Measurements from ENCODE around the gene GPX5. TPM values are rescaled to one million over a fixed set of nuclear protein-coding genes. Genes with fewer than 3 reads are reported as not detected.

GPX5 gene
- total RNA-seq, 1 experiment from 2014 or later, result not detected

DNA sequence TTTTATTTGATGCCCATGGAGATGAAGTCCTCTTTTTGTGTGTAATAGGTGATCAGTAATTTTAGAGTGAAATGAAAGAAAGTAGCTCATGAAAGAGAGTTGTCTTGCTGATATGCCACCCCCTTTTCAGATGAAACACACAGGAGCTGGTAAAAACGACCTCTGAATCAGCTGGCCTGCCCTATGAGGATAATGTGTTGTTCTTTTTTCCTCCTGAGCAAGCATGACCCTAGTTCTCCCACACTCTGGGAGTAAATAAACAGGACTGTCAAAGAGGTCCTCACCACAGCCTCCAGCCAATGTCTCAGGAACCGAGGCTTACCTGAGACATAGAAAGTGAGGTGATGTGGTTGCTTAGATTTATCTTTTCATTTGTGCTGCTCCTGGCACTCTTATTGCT is 29.5 kb downstream of the GPX5 start:
- no peak for DNase-seq (ENCODE audit: low spot score)

DNA sequence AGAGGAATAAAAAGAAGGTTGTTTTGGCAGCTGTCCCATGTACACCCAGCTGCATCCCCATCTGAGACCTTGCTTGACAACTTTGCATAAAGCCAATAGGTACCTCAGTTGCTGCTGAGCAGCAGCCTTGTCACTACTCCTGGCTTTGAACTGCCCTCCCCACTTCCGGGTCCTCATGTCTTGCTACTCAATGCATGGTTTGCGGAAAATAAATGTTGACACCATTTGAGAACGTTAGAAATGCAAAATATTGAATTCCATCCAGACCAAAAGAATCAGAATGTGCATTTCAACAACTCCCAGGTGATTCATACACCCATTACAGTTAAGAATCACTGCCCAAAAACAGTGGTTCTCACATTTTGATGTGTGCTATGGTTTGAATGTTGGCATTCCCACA is 32.9 kb downstream of the GPX5 start:
- DNase-seq (ENCODE audit: low spot score), result no peak

DNA sequence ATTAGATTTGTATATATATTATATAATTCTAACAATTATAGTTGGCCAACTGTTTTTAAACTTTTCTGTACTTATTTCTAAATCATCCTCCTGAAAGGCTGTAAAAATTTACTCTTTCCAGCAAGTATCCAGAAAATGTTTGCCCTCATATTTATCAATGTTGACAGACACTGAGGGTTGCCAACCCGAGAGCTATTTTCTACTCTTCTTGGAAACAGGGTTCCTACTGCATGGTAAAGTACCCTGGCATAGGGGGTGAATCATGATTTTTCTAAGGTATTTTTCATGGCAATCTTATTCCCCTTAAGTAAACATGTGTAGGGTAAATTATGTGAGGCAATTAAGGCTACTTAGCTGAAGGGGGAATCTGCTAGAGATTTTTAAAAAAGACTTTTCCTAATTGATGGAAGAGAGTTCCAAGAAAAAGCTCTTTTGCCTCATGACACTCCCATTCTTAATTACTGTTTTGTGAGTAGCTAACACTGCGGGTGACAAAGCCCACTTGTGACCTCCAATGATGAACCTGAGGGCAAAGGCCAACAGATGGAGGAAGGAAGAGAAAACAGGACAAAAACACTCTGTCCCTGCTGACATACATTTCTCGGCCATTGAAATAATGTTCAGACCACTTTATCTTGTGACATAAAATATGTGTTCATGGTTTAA is 37.9 kb downstream of the GPX5 start:
- no peak for DNase-seq (ENCODE audit: low spot score)

DNA sequence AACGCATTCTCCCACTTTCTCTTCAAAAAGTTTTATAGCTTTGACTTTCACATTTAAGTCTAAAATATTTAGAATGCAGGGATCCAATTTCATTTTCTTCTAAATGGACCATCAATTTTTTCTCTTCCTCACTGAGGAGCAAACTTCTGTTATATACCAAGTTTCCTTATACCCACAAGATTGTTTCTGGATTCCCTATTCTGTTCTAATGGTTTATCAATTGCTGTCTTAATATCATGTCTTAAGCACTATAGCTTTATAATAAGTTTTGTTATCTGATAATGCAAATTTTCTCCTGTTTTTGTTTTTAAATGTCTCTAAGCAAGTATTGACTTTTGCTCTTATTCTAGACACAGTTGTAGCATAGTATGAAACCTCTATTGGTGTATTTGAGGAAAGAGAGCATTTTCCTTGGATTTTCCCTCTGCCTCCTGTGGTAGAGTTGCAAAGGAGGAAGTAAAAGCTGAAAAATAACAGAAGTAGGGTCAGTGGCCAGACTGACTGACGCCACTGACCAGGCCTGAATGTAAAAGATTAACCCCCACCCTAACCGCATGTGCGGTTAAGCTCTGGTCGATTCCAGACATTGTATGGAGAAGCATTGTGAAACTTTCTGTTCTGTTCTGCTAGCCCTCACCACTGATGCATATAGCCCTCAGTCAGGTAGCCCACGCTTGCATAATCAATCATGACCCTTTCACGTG is 40.3 kb downstream of the GPX5 start:
- no peak for DNase-seq (ENCODE audit: low spot score)

DNA sequence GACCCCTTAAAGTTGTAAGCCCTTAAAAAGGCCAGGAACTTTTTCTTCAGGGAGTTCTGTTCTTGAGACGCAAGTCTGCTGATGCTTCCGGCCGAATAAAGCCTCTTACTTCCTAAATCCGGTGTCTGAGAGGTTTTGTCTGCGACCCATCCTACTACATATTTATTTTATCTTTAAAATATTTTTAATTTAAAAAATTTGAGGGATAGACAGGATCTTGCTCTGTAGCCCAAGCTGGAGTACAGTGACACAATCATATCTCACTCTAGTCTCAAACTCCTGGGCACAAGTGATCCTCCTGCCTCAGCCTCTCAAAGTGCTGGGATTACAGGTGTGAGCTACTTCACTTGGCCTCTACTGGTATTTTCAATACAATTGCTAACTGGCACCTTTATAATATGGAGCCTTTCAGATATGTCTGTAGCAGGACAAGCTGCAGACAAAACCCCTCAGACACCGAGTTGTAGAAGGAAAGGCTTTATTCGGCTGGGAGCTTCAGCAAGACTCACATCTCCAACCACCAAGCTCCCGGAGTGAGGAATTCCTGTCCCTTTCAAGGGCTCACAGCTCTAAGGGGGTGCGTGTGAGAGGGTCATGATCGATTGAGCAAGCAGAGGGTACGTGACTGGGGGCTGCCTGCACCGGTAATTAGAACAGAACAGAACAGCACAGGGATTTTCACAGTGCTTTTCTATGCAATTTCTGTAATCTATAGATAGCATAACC is 41.0 kb downstream of the GPX5 start:
- no peak for DNase-seq (ENCODE audit: low spot score)

DNA sequence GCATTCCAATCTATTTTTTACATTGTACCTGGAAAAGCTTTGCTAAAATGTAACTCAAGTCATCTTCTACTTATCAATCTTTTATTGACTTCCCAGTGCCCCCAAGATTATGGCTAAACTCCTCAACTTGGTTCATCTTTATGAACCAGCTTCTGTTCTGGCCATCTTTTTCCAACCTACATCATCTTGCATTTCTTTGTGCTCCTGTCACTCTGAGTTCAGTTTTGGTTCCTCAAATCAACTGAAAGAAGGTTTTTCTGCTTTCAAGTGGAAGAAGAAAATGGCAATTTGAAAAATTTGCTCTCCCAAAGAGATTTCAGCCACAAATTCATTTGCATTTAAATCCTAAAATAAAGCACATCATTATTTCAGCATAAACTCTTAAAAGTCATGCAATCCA is 41.8 kb downstream of the GPX5 start:
- no peak for DNase-seq (ENCODE audit: low spot score)

DNA sequence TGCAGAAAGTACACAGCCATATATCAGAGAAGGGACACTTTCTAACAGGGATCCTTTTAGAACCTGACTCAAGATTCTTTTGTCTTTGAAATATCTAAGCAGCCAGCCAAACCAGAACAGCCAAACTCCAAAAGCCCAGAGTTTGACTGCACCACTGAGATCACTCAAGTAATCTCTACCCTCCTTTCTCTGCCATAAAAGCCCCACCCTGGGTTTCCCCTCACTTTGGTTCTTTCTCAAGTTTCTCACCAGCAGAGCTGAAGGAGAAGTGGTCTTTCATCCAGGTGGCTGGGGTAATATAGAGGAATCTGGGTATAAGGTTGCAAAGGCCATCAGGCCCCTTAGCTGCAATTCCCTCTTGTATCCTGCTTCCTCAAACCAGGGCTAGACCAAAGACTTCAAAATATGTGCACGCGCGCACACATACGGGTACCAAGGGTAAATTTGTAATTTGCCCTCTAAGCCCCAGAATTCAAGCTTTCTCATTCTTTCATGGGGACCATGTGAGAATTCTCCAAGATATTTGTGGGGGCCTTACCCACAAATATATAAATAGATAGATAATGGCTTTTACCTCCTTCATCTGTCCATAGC is 42.9 kb downstream of the GPX5 start:
- DNase-seq (ENCODE audit: low spot score), result no peak

DNA sequence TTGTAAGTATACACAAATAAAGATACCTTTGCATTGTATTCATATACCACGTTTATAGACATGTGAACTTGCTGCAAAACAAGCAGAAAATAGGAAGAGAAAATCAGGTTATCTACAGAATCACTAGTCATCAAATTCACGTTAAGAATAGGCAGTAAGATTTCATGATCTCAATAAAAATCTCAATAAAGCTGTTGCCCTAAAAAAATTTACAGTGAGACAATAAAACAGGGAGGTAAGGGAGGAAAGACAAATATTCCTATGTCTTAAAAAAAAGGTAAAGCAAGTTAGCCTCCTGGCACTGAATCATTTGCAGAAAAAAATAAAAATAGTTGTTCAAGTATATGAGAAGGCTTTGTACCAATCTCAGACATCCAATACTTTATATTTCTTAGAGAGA is 44.1 kb downstream of the GPX5 start:
- no peak for DNase-seq (ENCODE audit: low spot score)

DNA sequence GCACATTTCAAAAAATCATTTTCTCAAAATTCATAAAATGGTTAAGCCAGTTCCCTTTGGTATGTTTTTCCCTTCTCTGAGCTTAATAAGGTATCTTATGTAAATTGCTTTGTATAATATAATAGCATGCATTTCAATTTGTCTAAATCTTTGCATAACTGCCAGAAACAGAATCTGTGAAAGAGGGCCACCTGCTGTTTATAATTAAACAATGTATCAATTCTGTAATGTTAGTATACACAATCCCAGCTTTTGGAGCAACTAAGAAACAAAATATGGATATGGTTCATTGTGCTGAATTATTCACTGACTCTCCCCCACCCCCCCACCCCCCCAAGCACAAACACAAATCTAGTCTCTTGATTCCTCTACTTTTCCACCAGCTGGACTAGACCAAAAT is 54.8 kb downstream of the GPX5 start:
- no peak for DNase-seq (ENCODE audit: low spot score)

DNA sequence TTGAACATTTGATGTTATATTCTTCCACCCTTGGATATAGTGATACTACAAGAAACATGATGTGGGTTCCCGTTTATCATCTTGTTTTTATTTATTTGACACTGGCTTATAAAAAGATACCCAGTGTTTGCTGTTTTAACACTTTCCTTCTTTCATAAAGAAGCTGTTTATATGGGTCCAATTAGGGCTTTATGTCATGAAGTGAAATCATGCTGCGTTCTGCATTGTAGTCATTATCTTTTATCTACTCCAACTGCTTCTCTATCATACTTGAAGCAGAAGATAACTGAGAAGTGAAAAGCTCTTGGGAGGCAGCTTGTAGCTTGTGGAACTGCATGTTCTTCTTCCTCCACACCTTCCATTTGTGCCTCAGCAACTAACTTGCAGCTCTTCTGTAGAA is 57.8 kb downstream of the GPX5 start:
- no peak for DNase-seq (ENCODE audit: low spot score)

Other genes starting within 250 kb of the GPX5 start
- gene PGBD1, start 244.3 kb upstream of the GPX5 start, total RNA-seq (2014; rRNA removed; shearing (Covaris generic)), result 6.3 and 6.7 TPM in 2 replicates
- 182 and 210 TPM in 2 replicates for gene ZSCAN31, start 189.7 kb upstream of the GPX5 start, total RNA-seq (2014; rRNA removed; shearing (Covaris generic))
- gene ZKSCAN3, start 175.9 kb upstream of the GPX5 start, total RNA-seq (2014; rRNA removed; shearing (Covaris generic)), result 3.7 and 4.1 TPM in 2 replicates
- 6.0 and 6.9 TPM in 2 replicates for gene ZSCAN12, start 126.1 kb upstream of the GPX5 start, total RNA-seq (2014; rRNA removed; shearing (Covaris generic))
- gene ZSCAN23, start 82.4 kb upstream of the GPX5 start, total RNA-seq (2014; rRNA removed; shearing (Covaris generic)), result 0.64 and 2.4 TPM in 2 replicates
- gene GPX6, start 10.1 kb upstream of the GPX5 start, total RNA-seq (2014; rRNA removed; shearing (Covaris generic)), result not detected in 2 replicates